DOHH2 (cell line): ENCODE measurements around the gene SEMA5A.

Source experiments
- CTCF ChIP-seq: fragments of 200-600 bp; sonication (generic); IDR thresholded peaks from one replicate; pipeline ENCODE4 v1.5.1; 2014; ENCODE audit warnings: antibody characterized with exemption, mild to moderate bottlenecking, low read depth, low read length; ENCODE audit not compliant: poor library complexity, severe bottlenecking
- EZH2phosphoT487 ChIP-seq: fragments of 200-600 bp; sonication (generic); IDR thresholded peaks from 2 replicates; pipeline ENCODE4 v1.6.1; 2017; ENCODE audit warnings: borderline replicate concordance, mild to moderate bottlenecking, antibody characterized with exemption, low read length, moderate library complexity, mixed read lengths

- no peak for TF ChIP-seq CTCF
- no peak for TF ChIP-seq EZH2phosphoT487
Observed at GRCh38 chr5:9437741-9438240, 108.1 kb downstream of the SEMA5A start.
